Left lung (tissue), 10 donors: Measurements from ENCODE around the gene WASF3. TPM values are rescaled to one million over a fixed set of nuclear protein-coding genes. Genes with fewer than 3 reads are reported as not detected.

Experiments
- ATAC-seq: fragments of 200-7000 bp; cut with Tn5 transposase; one replicate; pipeline ENCODE4 v1.9.1; 2020; ENCODE audit warnings: moderate library complexity
- DNase-seq, 4 donors: peaks; one replicate each; pipeline ENCODE4 v3.0.0-alpha.2; 2013 to 2020
- H3K27ac ChIP-seq, 2 donors: fragments of 200-600 bp; sonication (generic) in 1 of 2; one replicate each; pipeline versions ENCODE4 v1.5.0 to v1.8.0; 2020 to 2021
- H3K27me3 ChIP-seq, 2 donors: fragments of 200-600 bp; sonication (generic) in 1 of 2; one replicate each; pipeline versions ENCODE4 v1.5.0 to v1.8.0; 2020 to 2021
- H3K36me3 ChIP-seq, 2 donors: fragments of 200-600 bp; sonication (generic) in 1 of 2; one replicate each; pipeline versions ENCODE4 v1.5.0 to v1.8.0; 2020 to 2021
- H3K4me1 ChIP-seq, 2 donors: fragments of 200-600 bp; one replicate each; pipeline ENCODE4 v1.8.0; 2021
- H3K4me3 ChIP-seq, 2 donors: fragments of 200-600 bp; sonication (generic) in 1 of 2; one replicate each; pipeline versions ENCODE4 v1.5.0 to v1.8.0; 2020 to 2021; ENCODE audit warnings: mild to moderate bottlenecking in 1 of 2
- H3K9me3 ChIP-seq, 2 donors: fragments of 200-600 bp; sonication (generic) in 1 of 2; one replicate each; pipeline versions ENCODE4 v1.5.0 to v1.8.0; 2020 to 2021
- intact Hi-C, 2 donors: fragments of 100-400 bp; cut with DNase I; formaldehyde crosslinking; loops; one replicate each; pipeline versions ENCODE4 v1.11.2 to v1.14.2; 2022
- polyA plus RNA-seq, 6 donors: library from polyadenylated mRNA; unstranded; fragments of 120-200 nt; gene quantifications; one replicate each; pipeline ENCODE4 v1.2.1, GENCODE V29; 2013; ENCODE audit not compliant: insufficient read length in 6 of 6
- total RNA-seq, 2 donors: library from RNA; stranded (reverse); fragmentation: NEBNext Ultra II Directional; extraction: Animal tissue kit (Norgen Biotek cat#: 25700); gene quantifications; one replicate each; pipeline ENCODE4 v1.2.1, GENCODE V29; 2021
- TF ChIP-seq, protein P1 (sequence below), 2 donors: fragments of 200-600 bp; sonication (generic) in 1 of 2; IDR thresholded peaks; one replicate each; pipeline versions ENCODE4 v1.5.0 to v1.8.0; 2021; ENCODE audit warnings: antibody characterized with exemption in 2 of 2
- donor health status: DM: no; HTN: yes; CAD: no.
- donor health status: DM: no; HTN: no; CAD: no.

WASF3 gene
- total and polyA plus RNA-seq, 8 donors, result 10.9 to 24.5 (median 21.2) TPM

DNA sequence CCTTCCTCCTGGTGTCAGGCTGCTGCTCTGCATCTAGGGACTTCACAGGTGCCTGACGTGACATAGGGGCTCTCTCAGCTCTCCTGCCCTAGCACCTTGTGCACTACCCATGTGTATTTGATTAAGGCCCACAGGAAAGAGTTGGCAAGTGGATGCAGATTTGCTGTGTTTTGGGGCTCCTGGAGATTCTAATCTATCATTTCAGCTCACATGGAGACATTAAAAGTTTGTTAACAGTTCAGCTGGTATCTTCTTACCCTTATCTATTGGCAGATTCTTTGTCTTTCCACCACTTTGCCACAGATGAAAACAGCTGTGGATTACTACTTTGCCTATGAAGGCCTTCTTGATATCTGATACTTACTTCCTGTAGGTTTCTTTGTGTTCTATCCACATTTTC, 41.9 kb downstream of the WASF3 start:
- ATAC-seq, result no peak
- DNase-seq, result no peak
- Histone ChIP-seq H3K4me3 (no peak overlapping the region), H3K36me3 (no peaks in the 10 kb centered on the region), H3K9me3 (peaks cover 0 to 11% of the 10 kb centered on the region in 2 donors), H3K27me3 (no peaks in the 10 kb centered on the region), H3K27ac (no peak overlapping the region), H3K4me1 (peaks cover 0 to 8% of the 10 kb centered on the region in 2 donors)
- intact Hi-C loops, result no loop called here
- TF ChIP-seq, protein P1, sequence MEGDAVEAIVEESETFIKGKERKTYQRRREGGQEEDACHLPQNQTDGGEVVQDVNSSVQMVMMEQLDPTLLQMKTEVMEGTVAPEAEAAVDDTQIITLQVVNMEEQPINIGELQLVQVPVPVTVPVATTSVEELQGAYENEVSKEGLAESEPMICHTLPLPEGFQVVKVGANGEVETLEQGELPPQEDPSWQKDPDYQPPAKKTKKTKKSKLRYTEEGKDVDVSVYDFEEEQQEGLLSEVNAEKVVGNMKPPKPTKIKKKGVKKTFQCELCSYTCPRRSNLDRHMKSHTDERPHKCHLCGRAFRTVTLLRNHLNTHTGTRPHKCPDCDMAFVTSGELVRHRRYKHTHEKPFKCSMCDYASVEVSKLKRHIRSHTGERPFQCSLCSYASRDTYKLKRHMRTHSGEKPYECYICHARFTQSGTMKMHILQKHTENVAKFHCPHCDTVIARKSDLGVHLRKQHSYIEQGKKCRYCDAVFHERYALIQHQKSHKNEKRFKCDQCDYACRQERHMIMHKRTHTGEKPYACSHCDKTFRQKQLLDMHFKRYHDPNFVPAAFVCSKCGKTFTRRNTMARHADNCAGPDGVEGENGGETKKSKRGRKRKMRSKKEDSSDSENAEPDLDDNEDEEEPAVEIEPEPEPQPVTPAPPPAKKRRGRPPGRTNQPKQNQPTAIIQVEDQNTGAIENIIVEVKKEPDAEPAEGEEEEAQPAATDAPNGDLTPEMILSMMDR (IDR thresholded peaks at IDR 0.05), result no peak

DNA sequence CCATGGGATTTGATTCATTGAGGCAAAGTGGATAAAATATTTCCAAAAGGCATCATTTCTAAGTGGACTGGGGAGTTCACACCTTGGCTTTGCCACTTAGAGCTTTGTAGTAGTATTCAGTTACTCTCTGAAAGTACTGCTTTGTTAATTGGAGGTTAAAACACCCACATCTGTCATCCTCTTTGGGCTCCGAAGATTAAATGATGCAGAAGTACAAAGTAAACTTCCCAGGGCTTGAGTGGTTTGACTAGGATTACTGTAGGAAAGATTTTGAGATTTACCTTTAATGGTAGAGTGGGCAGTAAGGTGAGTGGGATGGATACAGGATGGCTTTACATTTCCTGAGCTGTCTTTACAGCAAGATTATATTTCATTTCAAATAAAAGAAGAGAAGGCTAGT, 42.4 kb downstream of the WASF3 start:
- ATAC-seq (no peak), DNase-seq (no peak)
- Histone ChIP-seq H3K4me1 (peaks cover 0 to 8% of the 10 kb centered on the region in 2 donors), H3K36me3 (no peaks in the 10 kb centered on the region), H3K27ac (no peak overlapping the region), H3K27me3 (no peaks in the 10 kb centered on the region), H3K9me3 (peaks cover 0 to 11% of the 10 kb centered on the region in 2 donors), H3K4me3 (no peak overlapping the region)
- intact Hi-C loops, result no loop called here
- TF ChIP-seq, protein P1 (IDR thresholded peaks at IDR 0.05), result no peak

DNA sequence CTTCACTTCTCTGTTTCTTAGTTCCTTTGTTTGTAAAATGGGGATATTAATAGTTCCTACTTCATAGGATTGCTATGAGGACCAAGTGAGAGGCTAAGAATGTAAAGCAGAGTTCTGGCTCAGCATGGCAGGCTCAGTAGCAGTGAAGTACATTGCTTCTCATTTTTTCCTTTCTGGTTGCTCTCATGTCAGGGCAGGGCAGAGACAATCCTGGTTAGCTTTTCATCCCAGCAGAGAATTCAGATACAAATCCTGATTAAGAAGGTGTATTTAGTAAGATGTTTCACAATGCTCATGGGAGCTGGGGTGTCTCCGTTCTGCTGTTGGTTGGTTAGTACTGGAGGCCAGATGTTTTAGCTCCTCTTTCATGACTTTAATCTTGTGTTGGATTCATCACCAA, 42.9 kb downstream of the WASF3 start:
- TF ChIP-seq, protein P1 (IDR thresholded peaks at IDR 0.05), result no peak
- Histone ChIP-seq H3K36me3 (no peaks in the 10 kb centered on the region), H3K27me3 (no peaks in the 10 kb centered on the region), H3K4me1 (peaks cover 0 to 8% of the 10 kb centered on the region in 2 donors), H3K9me3 (peaks cover 0 to 11% of the 10 kb centered on the region in 2 donors), H3K4me3 (no peak overlapping the region), H3K27ac (no peak overlapping the region)
- peak; percentile 65 for ATAC-seq
- no peak for DNase-seq
- intact Hi-C loops, result no loop called here

DNA sequence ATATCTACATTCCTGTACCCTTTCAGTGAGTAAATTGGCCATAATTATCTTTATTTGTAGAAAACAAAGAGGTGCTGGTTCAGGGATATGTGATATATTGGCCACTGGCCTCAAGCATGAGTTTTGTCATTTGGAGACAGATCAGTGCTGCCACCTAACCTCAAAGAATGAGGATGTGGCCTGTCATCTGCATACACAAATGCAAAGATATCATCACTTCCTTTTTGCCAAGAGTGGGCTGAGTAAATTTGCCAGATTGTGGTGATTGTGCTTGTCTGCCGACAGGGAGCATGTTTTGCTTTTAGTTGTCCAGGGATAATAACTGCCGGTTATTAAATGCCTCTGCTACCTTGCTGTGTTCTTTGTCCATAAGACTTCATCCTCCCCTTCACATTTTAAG, 44.2 kb downstream of the WASF3 start:
- TF ChIP-seq, protein P1 (IDR thresholded peaks at IDR 0.05), result no peak
- ATAC-seq (no peak), DNase-seq (peak in 1 of 4 donors; percentile 13)
- Histone ChIP-seq H3K36me3 (no peaks in the 10 kb centered on the region), H3K9me3 (peaks cover 0 to 6% of the 10 kb centered on the region in 2 donors), H3K27me3 (no peaks in the 10 kb centered on the region), H3K4me3 (no peak overlapping the region), H3K27ac (no peak overlapping the region), H3K4me1 (peaks cover 0 to 8% of the 10 kb centered on the region in 2 donors)
- intact Hi-C loops, result no loop called here

DNA sequence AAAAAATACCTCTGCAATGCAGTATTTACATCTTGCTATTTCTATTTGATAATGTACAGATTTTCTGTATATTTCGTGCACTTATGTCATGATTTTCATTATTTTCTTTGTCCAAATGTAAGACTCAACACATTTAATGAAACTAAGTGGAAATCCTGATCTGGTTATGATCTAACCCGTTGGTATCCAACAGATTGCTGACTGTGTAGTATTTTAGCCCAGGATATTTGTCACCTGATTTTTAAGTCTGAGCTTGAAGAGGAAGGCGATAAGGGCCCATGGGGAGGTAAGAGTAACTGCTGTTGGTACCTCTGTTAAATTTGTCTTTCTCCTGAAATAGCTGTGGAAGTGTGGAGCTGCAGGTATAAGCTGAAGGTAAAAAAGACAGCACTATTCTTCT, 45.3 kb downstream of the WASF3 start:
- intact Hi-C loops, result no loop called here
- TF ChIP-seq, protein P1 (IDR thresholded peaks at IDR 0.05), result no peak
- Histone ChIP-seq H3K27me3 (no peaks in the 10 kb centered on the region), H3K4me3 (no peak overlapping the region), H3K4me1 (peaks cover 0 to 8% of the 10 kb centered on the region in 2 donors), H3K27ac (no peak overlapping the region), H3K36me3 (no peaks in the 10 kb centered on the region), H3K9me3 (no peaks in the 10 kb centered on the region)
- DNase-seq, result no peak
- no peak for ATAC-seq
